Liver (tissue), 9 donors: Measurements from ENCODE around the gene B4GALT5. TPM values are rescaled to one million over a fixed set of nuclear protein-coding genes. Genes with fewer than 3 reads are reported as not detected.

Experiments
- DNase-seq: peaks from one replicate; pipeline ENCODE4 v3.0.0-alpha.2; 2017; ENCODE audit warnings: low spot score
- H3K27ac ChIP-seq, 2 donors: one replicate each; pipeline ENCODE4 v1.7.0; 2013; ENCODE audit warnings: inconsistent platforms in 2 of 2, low read length in 2 of 2, control low read depth in 1 of 2, low read depth in 1 of 2, mild to moderate bottlenecking in 1 of 2
- H3K27me3 ChIP-seq, 4 donors: one replicate each; pipeline versions ENCODE4 v1.6.1 to v1.7.0; 2013; ENCODE audit warnings: low read length in 3 of 4, inconsistent platforms in 1 of 4, mild to moderate bottlenecking in 1 of 4, moderate library complexity in 1 of 4; ENCODE audit not compliant: control insufficient read depth in 4 of 4, insufficient read depth in 4 of 4
- H3K36me3 ChIP-seq, 4 donors: one replicate each; pipeline versions ENCODE4 v1.6.1 to v1.7.0; 2013; ENCODE audit warnings: low read length in 3 of 4, mild to moderate bottlenecking in 3 of 4, low read depth in 1 of 4, moderate library complexity in 1 of 4; ENCODE audit not compliant: control insufficient read depth in 4 of 4, insufficient read depth in 3 of 4
- H3K4me1 ChIP-seq, 4 donors: one replicate each; pipeline versions ENCODE4 v1.6.1 to v1.7.0; 2013; ENCODE audit warnings: low read length in 3 of 4, mild to moderate bottlenecking in 3 of 4, moderate library complexity in 1 of 4; ENCODE audit not compliant: control insufficient read depth in 4 of 4, insufficient read depth in 4 of 4
- H3K4me3 ChIP-seq, 3 donors: one replicate each; pipeline versions ENCODE4 v1.6.1 to v1.7.0; 2013; ENCODE audit warnings: low read length in 3 of 3, control low read depth in 1 of 3, low read depth in 1 of 3, mild to moderate bottlenecking in 1 of 3
- H3K9ac ChIP-seq, 2 donors: one replicate each; pipeline ENCODE4 v1.7.0; 2013; ENCODE audit warnings: low read length in 2 of 2, mild to moderate bottlenecking in 2 of 2, moderate library complexity in 2 of 2, control low read depth in 1 of 2, low read depth in 1 of 2
- H3K9me3 ChIP-seq, 4 donors: one replicate each; pipeline versions ENCODE4 v1.6.1 to v1.7.0; 2013; ENCODE audit warnings: low read length in 3 of 4; ENCODE audit not compliant: control insufficient read depth in 4 of 4
- EGR1 ChIP-seq, 2 donors: IDR thresholded peaks; 2 replicates each; pipeline ENCODE4 v1.6.1; 2016 to 2018; ENCODE audit warnings: antibody characterized with exemption in 2 of 2, low read depth in 2 of 2
- FOXA1 ChIP-seq: IDR thresholded peaks from 2 replicates; pipeline ENCODE4 v1.6.1; 2016; ENCODE audit warnings: antibody characterized with exemption
- FOXA2 ChIP-seq: IDR thresholded peaks from 2 replicates; pipeline ENCODE4 v1.6.1; 2016; ENCODE audit warnings: antibody characterized with exemption
- GABPA ChIP-seq, 2 donors: IDR thresholded peaks in 1 of 2; conservative IDR thresholded peaks in 1 of 2; 2 replicates each; pipeline ENCODE4 v1.6.1; 2016; ENCODE audit warnings: antibody characterized with exemption in 2 of 2, mild to moderate bottlenecking in 1 of 2, moderate library complexity in 1 of 2
- HNF4A ChIP-seq, 2 donors: conservative IDR thresholded peaks; 2 replicates each; pipeline ENCODE4 v1.6.1; 2016; ENCODE audit warnings: antibody characterized with exemption in 2 of 2, mild to moderate bottlenecking in 2 of 2
- HNF4G ChIP-seq: IDR thresholded peaks from 2 replicates; pipeline ENCODE4 v1.6.1; 2016; ENCODE audit warnings: antibody characterized with exemption
- JUND ChIP-seq, 2 donors: IDR thresholded peaks; 2 replicates each; pipeline ENCODE4 v1.6.1; 2016; ENCODE audit warnings: antibody characterized with exemption in 2 of 2
- NR2F2 ChIP-seq: IDR thresholded peaks from 2 replicates; pipeline ENCODE4 v1.6.1; 2016; ENCODE audit warnings: antibody characterized with exemption
- RAD21 ChIP-seq, 2 donors: IDR thresholded peaks; 2 replicates each; pipeline ENCODE4 v1.6.1; 2016; ENCODE audit warnings: antibody characterized with exemption in 2 of 2, mild to moderate bottlenecking in 2 of 2
- RXRA ChIP-seq, 2 donors: IDR thresholded peaks; 2 replicates each; pipeline ENCODE4 v1.6.1; 2017 to 2018; ENCODE audit warnings: antibody characterized with exemption in 2 of 2, mild to moderate bottlenecking in 1 of 2
- SP1 ChIP-seq: IDR thresholded peaks from 2 replicates; pipeline ENCODE4 v1.6.1; 2018; ENCODE audit warnings: antibody characterized with exemption, mild to moderate bottlenecking
- TAF1 ChIP-seq: conservative IDR thresholded peaks from 2 replicates; pipeline ENCODE4 v1.6.1; 2016; ENCODE audit warnings: antibody characterized with exemption, mild to moderate bottlenecking
- YY1 ChIP-seq: IDR thresholded peaks from 2 replicates; pipeline ENCODE4 v1.6.1; 2016; ENCODE audit warnings: antibody characterized with exemption, mild to moderate bottlenecking
- WGBS: extraction: QIAGEN DNeasy Blood & Tissue Kit; methylation state at CpG from one replicate; pipeline ENCODE4 v1.1.7; 2013; 5-methylcytosine and 5-hydroxymethylcytosine counted together
- polyA plus RNA-seq, 2 donors: library from polyadenylated mRNA; stranded (reverse) in 1 of 2; unstranded in 1 of 2; fragments of 200-250 nt in 1 of 2; fragments of >200 nt in 1 of 2; fragmentation: Nextera tagmentation in 1 of 2; extraction: Ambion mirVana in 1 of 2; gene quantifications; one replicate each; pipeline versions ENCODE4 v1.2.1 to v1.2.3, GENCODE V29; 2013 to 2015
- total RNA-seq, 2 donors: library from RNA; depleted of rRNA; stranded (reverse); fragments of >200 nt; gene quantifications; one replicate each; pipeline ENCODE4 v1.2.3, GENCODE V29; 2014
- TF ChIP-seq, protein P1 (sequence below): IDR thresholded peaks from 2 replicates; pipeline ENCODE4 v1.6.1; 2016; ENCODE audit warnings: antibody characterized with exemption, mild to moderate bottlenecking
- TF ChIP-seq, protein P2 (sequence below): fragments of 150-350 bp; IDR thresholded peaks from 2 replicates; pipeline ENCODE4 v1.5.1; 2017; ENCODE audit warnings: improper control_type of control experiment, low read depth, low read length; ENCODE audit not compliant: missing input control
- TF ChIP-seq, protein P3 (sequence below): IDR thresholded peaks from 2 replicates; pipeline ENCODE4 v1.6.1; 2016; ENCODE audit warnings: antibody characterized with exemption
- TF ChIP-seq, protein P4 (sequence below): IDR thresholded peaks from 2 replicates; pipeline ENCODE4 v1.6.1; 2016; ENCODE audit warnings: antibody characterized with exemption
- TF ChIP-seq, protein P5 (sequence below): IDR thresholded peaks from 2 replicates; pipeline ENCODE4 v1.6.1; 2016; ENCODE audit warnings: antibody characterized with exemption
- donor health status: healthy.
- donor health status: healthy.
- donor health status: healthy.
- donor health status: healthy.
- donor health status: healthy.

The B4GALT5 gene
- total and polyA plus RNA-seq, 4 donors = 2.0 to 28.2 (median 14.4) TPM

DNA sequence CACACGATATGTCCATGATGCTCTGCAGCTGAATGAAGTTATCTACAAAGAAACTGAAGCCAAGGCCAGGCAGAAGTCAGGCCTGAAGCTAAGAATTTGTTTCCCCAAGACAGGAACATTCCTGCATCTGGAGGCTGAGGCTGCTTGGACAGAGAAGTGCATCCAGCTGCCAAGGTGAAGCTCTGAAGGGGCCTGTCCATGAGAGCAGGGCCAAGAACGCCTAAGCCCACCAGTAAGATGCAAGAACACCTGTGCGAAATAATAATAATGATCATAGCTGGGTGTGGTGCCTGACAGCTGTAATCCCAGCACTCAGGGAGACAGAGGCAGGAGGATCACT is 37.7 kb upstream of the B4GALT5 start:
- H3K27me3 ChIP-seq = no peaks in the 10 kb centered on the region
- 86% methylated on average over 3 of the region's 3 CpGs for WGBS
- no peak for DNase-seq
- H3K27ac ChIP-seq = no peak overlapping the region
- TF ChIP-seq, protein P1, sequence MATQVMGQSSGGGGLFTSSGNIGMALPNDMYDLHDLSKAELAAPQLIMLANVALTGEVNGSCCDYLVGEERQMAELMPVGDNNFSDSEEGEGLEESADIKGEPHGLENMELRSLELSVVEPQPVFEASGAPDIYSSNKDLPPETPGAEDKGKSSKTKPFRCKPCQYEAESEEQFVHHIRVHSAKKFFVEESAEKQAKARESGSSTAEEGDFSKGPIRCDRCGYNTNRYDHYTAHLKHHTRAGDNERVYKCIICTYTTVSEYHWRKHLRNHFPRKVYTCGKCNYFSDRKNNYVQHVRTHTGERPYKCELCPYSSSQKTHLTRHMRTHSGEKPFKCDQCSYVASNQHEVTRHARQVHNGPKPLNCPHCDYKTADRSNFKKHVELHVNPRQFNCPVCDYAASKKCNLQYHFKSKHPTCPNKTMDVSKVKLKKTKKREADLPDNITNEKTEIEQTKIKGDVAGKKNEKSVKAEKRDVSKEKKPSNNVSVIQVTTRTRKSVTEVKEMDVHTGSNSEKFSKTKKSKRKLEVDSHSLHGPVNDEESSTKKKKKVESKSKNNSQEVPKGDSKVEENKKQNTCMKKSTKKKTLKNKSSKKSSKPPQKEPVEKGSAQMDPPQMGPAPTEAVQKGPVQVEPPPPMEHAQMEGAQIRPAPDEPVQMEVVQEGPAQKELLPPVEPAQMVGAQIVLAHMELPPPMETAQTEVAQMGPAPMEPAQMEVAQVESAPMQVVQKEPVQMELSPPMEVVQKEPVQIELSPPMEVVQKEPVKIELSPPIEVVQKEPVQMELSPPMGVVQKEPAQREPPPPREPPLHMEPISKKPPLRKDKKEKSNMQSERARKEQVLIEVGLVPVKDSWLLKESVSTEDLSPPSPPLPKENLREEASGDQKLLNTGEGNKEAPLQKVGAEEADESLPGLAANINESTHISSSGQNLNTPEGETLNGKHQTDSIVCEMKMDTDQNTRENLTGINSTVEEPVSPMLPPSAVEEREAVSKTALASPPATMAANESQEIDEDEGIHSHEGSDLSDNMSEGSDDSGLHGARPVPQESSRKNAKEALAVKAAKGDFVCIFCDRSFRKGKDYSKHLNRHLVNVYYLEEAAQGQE = no peak
- TF ChIP-seq, protein P2, sequence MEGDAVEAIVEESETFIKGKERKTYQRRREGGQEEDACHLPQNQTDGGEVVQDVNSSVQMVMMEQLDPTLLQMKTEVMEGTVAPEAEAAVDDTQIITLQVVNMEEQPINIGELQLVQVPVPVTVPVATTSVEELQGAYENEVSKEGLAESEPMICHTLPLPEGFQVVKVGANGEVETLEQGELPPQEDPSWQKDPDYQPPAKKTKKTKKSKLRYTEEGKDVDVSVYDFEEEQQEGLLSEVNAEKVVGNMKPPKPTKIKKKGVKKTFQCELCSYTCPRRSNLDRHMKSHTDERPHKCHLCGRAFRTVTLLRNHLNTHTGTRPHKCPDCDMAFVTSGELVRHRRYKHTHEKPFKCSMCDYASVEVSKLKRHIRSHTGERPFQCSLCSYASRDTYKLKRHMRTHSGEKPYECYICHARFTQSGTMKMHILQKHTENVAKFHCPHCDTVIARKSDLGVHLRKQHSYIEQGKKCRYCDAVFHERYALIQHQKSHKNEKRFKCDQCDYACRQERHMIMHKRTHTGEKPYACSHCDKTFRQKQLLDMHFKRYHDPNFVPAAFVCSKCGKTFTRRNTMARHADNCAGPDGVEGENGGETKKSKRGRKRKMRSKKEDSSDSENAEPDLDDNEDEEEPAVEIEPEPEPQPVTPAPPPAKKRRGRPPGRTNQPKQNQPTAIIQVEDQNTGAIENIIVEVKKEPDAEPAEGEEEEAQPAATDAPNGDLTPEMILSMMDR = no peak
- no peak for TF ChIP-seq FOXA1
- TF ChIP-seq, protein P3, sequence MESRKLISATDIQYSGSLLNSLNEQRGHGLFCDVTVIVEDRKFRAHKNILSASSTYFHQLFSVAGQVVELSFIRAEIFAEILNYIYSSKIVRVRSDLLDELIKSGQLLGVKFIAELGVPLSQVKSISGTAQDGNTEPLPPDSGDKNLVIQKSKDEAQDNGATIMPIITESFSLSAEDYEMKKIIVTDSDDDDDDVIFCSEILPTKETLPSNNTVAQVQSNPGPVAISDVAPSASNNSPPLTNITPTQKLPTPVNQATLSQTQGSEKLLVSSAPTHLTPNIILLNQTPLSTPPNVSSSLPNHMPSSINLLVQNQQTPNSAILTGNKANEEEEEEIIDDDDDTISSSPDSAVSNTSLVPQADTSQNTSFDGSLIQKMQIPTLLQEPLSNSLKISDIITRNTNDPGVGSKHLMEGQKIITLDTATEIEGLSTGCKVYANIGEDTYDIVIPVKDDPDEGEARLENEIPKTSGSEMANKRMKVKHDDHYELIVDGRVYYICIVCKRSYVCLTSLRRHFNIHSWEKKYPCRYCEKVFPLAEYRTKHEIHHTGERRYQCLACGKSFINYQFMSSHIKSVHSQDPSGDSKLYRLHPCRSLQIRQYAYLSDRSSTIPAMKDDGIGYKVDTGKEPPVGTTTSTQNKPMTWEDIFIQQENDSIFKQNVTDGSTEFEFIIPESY = no peak
- no peak for TF ChIP-seq JUND (IDR thresholded peaks at IDR 0.05)
- TF ChIP-seq, protein P4, sequence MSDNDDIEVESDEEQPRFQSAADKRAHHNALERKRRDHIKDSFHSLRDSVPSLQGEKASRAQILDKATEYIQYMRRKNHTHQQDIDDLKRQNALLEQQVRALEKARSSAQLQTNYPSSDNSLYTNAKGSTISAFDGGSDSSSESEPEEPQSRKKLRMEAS = no peak
- TF ChIP-seq FOXA2 = no peak
- TF ChIP-seq HNF4G = no peak
- TF ChIP-seq HNF4A (conservative IDR thresholded peaks at IDR 0.05) = no peak
- TF ChIP-seq RAD21 (IDR thresholded peaks at IDR 0.05) = no peak
- no peak for TF ChIP-seq SP1
- TF ChIP-seq NR2F2 = no peak
- no peak for TF ChIP-seq YY1
- no peak for TF ChIP-seq GABPA (IDR thresholded peaks at IDR 0.05 in 1 of 2, conservative IDR thresholded peaks at IDR 0.05 in 1 of 2)
- no peak for TF ChIP-seq TAF1
- no peaks in the 10 kb centered on the region for H3K36me3 ChIP-seq
- peaks cover 7 to 12% (median 9%) of the 10 kb centered on the region in 4 donors for H3K4me1 ChIP-seq
- no peaks in the 10 kb centered on the region for H3K9me3 ChIP-seq
- no peak overlapping the region for H3K4me3 ChIP-seq
- H3K9ac ChIP-seq = no peak overlapping the region

DNA sequence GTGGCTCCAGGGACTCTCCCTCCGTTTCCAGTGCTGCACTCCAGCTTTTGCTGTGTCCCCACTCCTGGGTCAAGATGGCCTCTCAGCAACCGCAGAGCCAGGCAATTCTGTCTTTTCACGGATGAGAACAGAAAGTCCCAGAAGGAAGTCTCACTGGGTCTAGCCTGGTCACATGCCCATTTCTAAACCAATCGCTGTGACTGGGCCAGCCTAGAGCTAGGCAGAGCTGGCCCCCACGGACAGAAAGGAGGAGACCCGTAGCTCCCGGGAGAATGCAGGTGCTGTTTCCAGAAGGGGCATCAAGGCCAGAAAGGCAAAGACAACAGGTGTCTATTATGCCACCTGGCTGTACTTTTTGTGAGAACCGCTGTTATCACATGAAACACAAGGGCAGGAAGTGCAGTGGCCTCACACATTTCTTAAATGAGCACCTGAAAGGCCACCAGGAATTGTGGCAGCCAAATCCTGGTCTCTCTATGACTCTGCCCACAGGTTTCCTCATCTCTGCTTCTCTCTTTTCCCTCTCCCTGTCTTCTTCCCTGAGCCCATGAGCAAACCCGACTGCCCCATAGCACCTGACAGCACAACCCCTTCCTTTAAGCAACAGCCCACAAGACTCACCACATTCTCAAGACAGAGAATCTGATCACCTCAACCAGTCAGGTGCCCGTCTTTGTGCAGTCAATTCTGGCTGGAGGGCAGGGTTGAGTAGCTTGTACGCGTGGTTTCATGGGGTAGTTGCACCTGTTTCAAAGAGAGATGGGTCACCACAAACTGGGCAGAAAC is 37.1 kb upstream of the B4GALT5 start:
- no peaks in the 10 kb centered on the region for H3K36me3 ChIP-seq
- H3K9ac ChIP-seq = no peak overlapping the region
- no peaks in the 10 kb centered on the region for H3K27me3 ChIP-seq
- DNase-seq = no peak
- WGBS = 85% methylated on average over 12 of the region's 12 CpGs
- no peak overlapping the region for H3K27ac ChIP-seq
- no peak overlapping the region for H3K4me3 ChIP-seq
- H3K9me3 ChIP-seq = no peaks in the 10 kb centered on the region
- H3K4me1 ChIP-seq = peaks cover 7 to 12% (median 9%) of the 10 kb centered on the region in 4 donors
- TF ChIP-seq SP1 (no peak), GABPA (IDR thresholded peaks at IDR 0.05 in 1 of 2, conservative IDR thresholded peaks at IDR 0.05 in 1 of 2) (no peak), HNF4G (no peak), HNF4A (conservative IDR thresholded peaks at IDR 0.05) (no peak), NR2F2 (no peak), TAF1 (no peak), JUND (IDR thresholded peaks at IDR 0.05) (no peak), RXRA (IDR thresholded peaks at IDR 0.05) (no peak), EGR1 (IDR thresholded peaks at IDR 0.05; ENCODE audit: low read depth in 2 of 2) (no peak), FOXA2 (no peak)
- TF ChIP-seq, protein P2 = no peak
- TF ChIP-seq, protein P5, sequence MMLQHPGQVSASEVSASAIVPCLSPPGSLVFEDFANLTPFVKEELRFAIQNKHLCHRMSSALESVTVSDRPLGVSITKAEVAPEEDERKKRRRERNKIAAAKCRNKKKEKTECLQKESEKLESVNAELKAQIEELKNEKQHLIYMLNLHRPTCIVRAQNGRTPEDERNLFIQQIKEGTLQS = no peak
- TF ChIP-seq, protein P4 = no peak
